Caco-2 (cell line): ENCODE measurements around the gene JTB. TPM values are rescaled to one million over a fixed set of nuclear protein-coding genes. Genes with fewer than 3 reads are reported as not detected.

Experiments
- BruUV-seq: library from RNA; stranded (reverse); fragments of 400-500 nt; replicated peaks from 2 replicates; lab custom pipeline; 2021; lab: Mats Ljungman, UMichigan
- CTCF ChIA-PET: fragments of 300-600 bp; sonication (Branson Sonifier 250); formaldehyde crosslinking; loops from one replicate; lab custom pipeline; 2022; ENCODE audit warnings: antibody characterized with exemption; lab: Charles Lee
- POLR2A ChIA-PET: fragments of 300-600 bp; sonication (Branson Sonifier 250); formaldehyde crosslinking; loops from one replicate; lab custom pipeline; 2022; ENCODE audit warnings: antibody characterized with exemption; lab: Charles Lee
- DNase-seq, 2 experiments: peaks; one replicate each; pipeline versions ENCODE4 v3.0.0 to v3.0.0-alpha.2; 2020 to 2022
- H3K27me3 ChIP-seq: replicated peaks from 2 replicates; pipeline ENCODE4 v1.6.0; 2011; ENCODE audit warnings: low read length; ENCODE audit not compliant: control insufficient read depth, insufficient read depth
- H3K36me3 ChIP-seq: 2 replicates; pipeline ENCODE4 v1.5.1; 2011; ENCODE audit warnings: low read length; ENCODE audit not compliant: control insufficient read depth, insufficient read depth
- H3K4me1 ChIP-seq: fragments of 250-450 bp; sonication (Bioruptor Pico); 2 replicates; pipeline ENCODE4 v1.5.1; 2020; ENCODE audit warnings: mild to moderate bottlenecking
- H3K4me3 ChIP-seq: 2 replicates; pipeline ENCODE4 v1.5.1; 2011; ENCODE audit warnings: low read depth, mild to moderate bottlenecking, control low read depth, low read length
- H3K9me3 ChIP-seq: fragments of 250-450 bp; sonication (Bioruptor Pico); 2 replicates; pipeline ENCODE4 v1.5.1; 2020; ENCODE audit warnings: mild to moderate bottlenecking, moderate library complexity
- H3K27ac Mint-ChIP-seq: one replicate; pipeline ENCODE4 v1.8.0; 2022; ENCODE audit warnings: mixed read lengths; ENCODE audit not compliant: unreplicated experiment
- H3K27me3 Mint-ChIP-seq: one replicate; pipeline ENCODE4 v1.8.0; 2022; ENCODE audit warnings: mixed read lengths; ENCODE audit not compliant: insufficient read depth, unreplicated experiment
- H3K36me3 Mint-ChIP-seq: one replicate; pipeline ENCODE4 v1.8.0; 2022; ENCODE audit warnings: mild to moderate bottlenecking, mixed read lengths; ENCODE audit not compliant: insufficient read depth, unreplicated experiment
- H3K4me1 Mint-ChIP-seq: one replicate; pipeline ENCODE4 v1.8.0; 2022; ENCODE audit warnings: low read depth, mixed read lengths; ENCODE audit not compliant: unreplicated experiment
- H3K4me3 Mint-ChIP-seq: one replicate; pipeline ENCODE4 v1.8.0; 2022; ENCODE audit warnings: mild to moderate bottlenecking, moderate library complexity, mixed read lengths; ENCODE audit not compliant: unreplicated experiment
- H3K9me3 Mint-ChIP-seq: one replicate; pipeline ENCODE4 v1.8.0; 2022; ENCODE audit warnings: mixed read lengths; ENCODE audit not compliant: unreplicated experiment
- intact Hi-C: fragments of 100-400 bp; cut with micrococcal nuclease; formaldehyde crosslinking; loops from one replicate; pipeline ENCODE4 v1.10.0; 2022; ENCODE audit not compliant: unreplicated experiment
- total RNA-seq: library from RNA; stranded (reverse); gene quantifications from 2 replicates; pipeline ENCODE4 v1.2.3, GENCODE V29; 2022
- TF ChIP-seq, protein P1 (sequence below), 2 experiments: fragments of 200-600 bp in 1 of 2; IDR thresholded peaks; 1 replicate in 1 of 2; 2 replicates in 1 of 2; pipeline versions ENCODE4 v1.5.1 to v1.8.0; 2011 to 2022; ENCODE audit warnings: antibody characterized with exemption in 1 of 2, control low read depth in 1 of 2, inconsistent platforms in 1 of 2, low read depth in 1 of 2, low read length in 1 of 2, mild to moderate bottlenecking in 1 of 2, moderate library complexity in 1 of 2; ENCODE audit not compliant: insufficient read depth in 1 of 2, severe bottlenecking in 1 of 2, unreplicated experiment in 1 of 2

JTB gene
- total RNA-seq, 1 experiment from 2014 or later, result 123 TPM

DNA sequence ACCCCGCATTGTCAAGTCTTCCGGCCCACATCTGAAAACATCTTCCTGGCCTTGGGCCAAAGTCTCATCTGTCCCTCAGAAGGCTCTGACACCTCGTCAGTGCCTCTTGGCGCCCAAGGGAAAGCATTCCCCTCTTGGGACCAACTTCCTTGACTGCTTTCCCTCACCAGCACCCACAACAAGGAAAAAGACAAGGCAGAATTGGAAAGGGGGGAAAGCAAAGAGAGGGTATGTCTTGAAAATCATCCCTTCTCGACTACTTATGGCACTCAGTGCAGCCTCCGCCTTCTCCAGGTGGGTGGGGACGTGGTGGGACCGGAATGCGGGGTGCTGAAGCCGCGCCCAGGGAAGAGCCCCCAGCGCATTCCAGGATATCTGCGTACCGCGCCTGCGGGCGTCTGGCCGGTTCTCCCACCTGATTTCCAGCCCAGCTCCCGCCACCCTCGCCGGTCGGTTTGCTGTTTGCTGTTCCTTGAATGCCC is 13.6 kb downstream of the JTB start:
- TF ChIP-seq, protein P1, sequence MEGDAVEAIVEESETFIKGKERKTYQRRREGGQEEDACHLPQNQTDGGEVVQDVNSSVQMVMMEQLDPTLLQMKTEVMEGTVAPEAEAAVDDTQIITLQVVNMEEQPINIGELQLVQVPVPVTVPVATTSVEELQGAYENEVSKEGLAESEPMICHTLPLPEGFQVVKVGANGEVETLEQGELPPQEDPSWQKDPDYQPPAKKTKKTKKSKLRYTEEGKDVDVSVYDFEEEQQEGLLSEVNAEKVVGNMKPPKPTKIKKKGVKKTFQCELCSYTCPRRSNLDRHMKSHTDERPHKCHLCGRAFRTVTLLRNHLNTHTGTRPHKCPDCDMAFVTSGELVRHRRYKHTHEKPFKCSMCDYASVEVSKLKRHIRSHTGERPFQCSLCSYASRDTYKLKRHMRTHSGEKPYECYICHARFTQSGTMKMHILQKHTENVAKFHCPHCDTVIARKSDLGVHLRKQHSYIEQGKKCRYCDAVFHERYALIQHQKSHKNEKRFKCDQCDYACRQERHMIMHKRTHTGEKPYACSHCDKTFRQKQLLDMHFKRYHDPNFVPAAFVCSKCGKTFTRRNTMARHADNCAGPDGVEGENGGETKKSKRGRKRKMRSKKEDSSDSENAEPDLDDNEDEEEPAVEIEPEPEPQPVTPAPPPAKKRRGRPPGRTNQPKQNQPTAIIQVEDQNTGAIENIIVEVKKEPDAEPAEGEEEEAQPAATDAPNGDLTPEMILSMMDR (IDR thresholded peaks at IDR 0.05; ENCODE audit: insufficient read depth in 1 of 2, low read depth in 1 of 2, low read length in 1 of 2, severe bottlenecking in 1 of 2, unreplicated experiment in 1 of 2), result no peak
- H3K4me1 ChIP-seq, result peaks cover 14% of the 10 kb centered on the region
- H3K4me3 ChIP-seq, result peak overlapping the region; percentile 72
- H3K27ac Mint-ChIP-seq, result peak overlapping the region; percentile 93
- H3K27me3 Mint-ChIP-seq, result no peaks in the 10 kb centered on the region
- H3K36me3 Mint-ChIP-seq, result peaks cover 69% of the 10 kb centered on the region
- no peaks in the 10 kb centered on the region for H3K9me3 ChIP-seq
- no peaks in the 10 kb centered on the region for H3K27me3 ChIP-seq
- peak; percentile 89 to 94 for DNase-seq
- BruUV-seq, result no TSS peak
- intact Hi-C loops, result loop anchor here (1.0 to 2.0 kb wide), 2 partner anchors 22 to 41 kb away; partner anchors contain the start of genes GATAD2B and RAB13
- peak overlapping the region; percentile 81 for H3K4me3 Mint-ChIP-seq
- H3K4me1 Mint-ChIP-seq, result peaks cover 24% of the 10 kb centered on the region
- CTCF ChIA-PET, result interaction anchor here (0.6 to 2.5 kb wide), 6 partner anchors 14 to 1316 kb away, joined by 3 to 14 read pairs (median 4); partner anchors contain the start of genes DENND4B and JTB
- H3K9me3 Mint-ChIP-seq, result no peaks in the 10 kb centered on the region
- H3K36me3 ChIP-seq, result peaks cover 4% of the 10 kb centered on the region
- POLR2A ChIA-PET, result interaction anchor here (0.6 to 6.3 kb wide), 9 partner anchors 13 to 188 kb away, joined by 3 to 105 read pairs (median 9); partner anchors contain the start of genes GATAD2B, JTB, RAB13 and RPS27

GRCh38 chr1:153963030-153963849 is 14.2 kb downstream of the JTB start, which contains the start of gene SLC39A1:
Gene SLC39A1, minus strand, starts transcription at chr1:153963537. Its CDS starts 822 bp downstream, at chr1:153962715.
- peak; percentile 99 for DNase-seq
- Mint-ChIP-seq H3K4me3 (peak within 1 kb of the TSS; percentile 81), H3K4me1 (peaks cover 30% of the 10 kb centered on the region), H3K36me3 (peaks cover 75% of the 10 kb centered on the region), H3K27ac (peak within 1 kb of the TSS; percentile 93), H3K9me3 (no peaks in the 10 kb centered on the region), H3K27me3 (no peaks in the 10 kb centered on the region)
- POLR2A ChIA-PET, result interaction anchor here (0.6 to 6.3 kb wide), 14 partner anchors 9 to 336 kb away, joined by 3 to 105 read pairs (median 6); partner anchors contain the start of genes DENND4B, GATAD2B, JTB and RAB13
- TF ChIP-seq, protein P1 (IDR thresholded peaks at IDR 0.05; ENCODE audit: insufficient read depth in 1 of 2, low read depth in 1 of 2, low read length in 1 of 2, severe bottlenecking in 1 of 2, unreplicated experiment in 1 of 2), result no peak
- Histone ChIP-seq H3K4me1 (peaks cover 14% of the 10 kb centered on the region), H3K27me3 (no peaks in the 10 kb centered on the region), H3K4me3 (peak within 1 kb of the TSS; percentile 72), H3K36me3 (peaks cover 4% of the 10 kb centered on the region), H3K9me3 (no peaks in the 10 kb centered on the region)
- CTCF ChIA-PET, result interaction anchor here (0.6 to 2.5 kb wide), 8 partner anchors 14 to 1317 kb away, joined by 3 to 14 read pairs (median 4); partner anchors contain the start of genes DENND4B, GATAD2B and JTB
- intact Hi-C loops, result loop anchor here (1.0 to 2.0 kb wide), 2 partner anchors 23 to 40 kb away; partner anchors contain the start of genes GATAD2B and RAB13
- BruUV-seq, result TSS peak; percentile 29
